Left lobe of liver (tissue), 2 donors: ENCODE results near the gene MRPS18C. TPM values are rescaled to one million over a fixed set of nuclear protein-coding genes. Genes with fewer than 3 reads are reported as not detected.

Experiments used
- ATAC-seq: fragments of 200-7000 bp; cut with Tn5 transposase; one replicate; pipeline ENCODE4 v1.9.1; 2020; ENCODE audit warnings: mild to moderate bottlenecking, moderate library complexity
- DNase-seq: peaks from one replicate; pipeline ENCODE4 v3.0.0-alpha.2; 2020; ENCODE audit warnings: low spot score
- total RNA-seq: library from RNA; stranded (reverse); gene quantifications from one replicate; pipeline ENCODE4 v1.2.1, GENCODE V29; 2021
- donor health status: DM: no; HTN: no; CAD: no; lungs with moderate emphysema.
- donor health status: DM: no; HTN: yes; CAD: no.

MRPS18C gene
- total RNA-seq, result 26.8 TPM

DNA sequence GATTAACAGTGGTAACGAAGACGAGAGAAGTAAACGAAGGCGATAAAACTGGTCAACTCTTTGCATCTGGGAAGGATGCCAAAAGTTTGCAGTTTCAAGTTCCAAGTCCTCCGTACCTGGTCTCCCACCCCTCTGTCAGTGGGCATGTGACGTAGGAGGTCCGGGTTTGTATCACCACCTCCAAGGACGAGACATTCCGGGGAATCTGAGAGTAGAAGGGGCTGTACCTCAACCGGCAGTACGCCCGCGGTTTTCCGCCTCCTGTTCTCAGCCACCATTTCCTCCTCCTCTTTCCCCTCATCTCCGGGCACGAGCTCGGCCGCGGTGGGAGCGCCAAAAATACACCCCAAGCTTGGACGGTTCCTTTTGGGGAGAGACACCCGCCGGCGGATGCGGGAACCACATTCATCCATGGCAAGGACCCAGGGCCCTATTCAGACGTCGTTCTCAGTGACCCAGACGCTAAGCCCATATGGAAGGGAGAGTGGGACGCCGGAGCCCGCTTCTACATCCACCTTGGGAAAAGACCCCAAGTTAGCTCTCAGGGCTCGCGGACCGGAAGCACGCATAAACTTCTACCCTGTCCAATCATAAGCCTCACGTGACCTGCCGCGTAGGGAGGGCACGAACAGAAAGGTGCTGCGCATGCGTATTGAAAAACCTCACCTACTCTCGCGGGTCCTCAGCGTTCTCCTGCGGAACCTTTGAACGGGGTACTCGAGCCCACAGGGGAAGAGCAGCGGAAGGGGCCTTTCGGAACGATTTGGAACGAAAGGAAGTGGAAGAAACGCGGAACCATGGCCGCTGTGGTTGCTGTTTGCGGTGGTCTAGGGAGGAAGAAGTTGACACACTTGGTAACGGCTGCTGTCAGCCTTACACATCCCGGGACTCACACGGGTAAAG lies at the start of gene MRPS18C, which contains the start of gene HELQ:
MRPS18C (plus strand) TSS at position 778 of the 903 bp plus-strand sequence; CDS start at position 798, 20 bp downstream.
HELQ (minus strand) TSS at position 543 of the 903 bp plus-strand sequence; CDS start at position 413, 130 bp downstream.
- ATAC-seq (peak; percentile 97), DNase-seq (peak; percentile 97)

DNA sequence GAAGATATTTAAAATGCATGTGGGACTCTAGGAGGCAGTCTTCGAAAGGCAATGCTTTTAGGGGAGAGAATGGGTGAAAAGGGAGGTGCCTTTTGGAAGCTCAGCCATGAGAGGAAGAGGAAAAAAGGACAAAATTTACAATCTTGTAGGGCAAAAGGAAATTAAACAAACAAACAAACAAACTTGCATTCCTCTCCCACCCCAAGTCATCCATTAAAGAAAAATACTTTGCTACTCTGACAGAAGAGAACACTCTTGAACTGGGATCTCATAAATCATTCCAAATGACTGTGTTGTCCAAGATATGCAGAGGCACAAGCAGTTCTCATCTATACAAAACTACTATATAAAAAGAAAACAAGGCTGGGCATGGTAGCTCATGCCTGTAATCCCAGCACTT lies 47.0 kb upstream of the MRPS18C start:
- DNase-seq, result no peak
- ATAC-seq, result no peak

GRCh38 chr4:83413676-83414075 lies 42.2 kb upstream of the MRPS18C start:
- ATAC-seq, result no peak
- no peak for DNase-seq

DNA sequence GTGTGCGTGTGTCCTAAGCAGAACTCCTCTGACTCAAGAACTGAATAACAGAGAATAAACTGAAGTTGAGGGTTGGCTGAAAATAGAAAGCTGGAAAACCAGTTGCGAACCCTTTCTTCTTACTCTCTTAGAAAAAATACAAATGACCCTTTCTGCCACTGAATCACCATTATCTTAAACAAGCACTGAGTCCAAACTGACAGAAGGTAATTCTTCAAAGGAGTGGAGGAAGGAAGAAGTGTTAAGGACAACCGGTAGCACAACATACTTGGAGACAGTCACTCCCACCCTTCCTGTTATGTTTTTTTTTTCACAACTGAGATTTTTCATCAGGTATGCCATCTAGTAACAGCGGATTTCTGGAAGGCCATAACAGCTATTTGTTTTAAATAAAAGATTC lies 38.3 kb upstream of the MRPS18C start:
- DNase-seq, result no peak
- ATAC-seq, result no peak

GRCh38 chr4:83418211-83418610 lies 37.6 kb upstream of the MRPS18C start:
- no peak for ATAC-seq
- no peak for DNase-seq

DNA sequence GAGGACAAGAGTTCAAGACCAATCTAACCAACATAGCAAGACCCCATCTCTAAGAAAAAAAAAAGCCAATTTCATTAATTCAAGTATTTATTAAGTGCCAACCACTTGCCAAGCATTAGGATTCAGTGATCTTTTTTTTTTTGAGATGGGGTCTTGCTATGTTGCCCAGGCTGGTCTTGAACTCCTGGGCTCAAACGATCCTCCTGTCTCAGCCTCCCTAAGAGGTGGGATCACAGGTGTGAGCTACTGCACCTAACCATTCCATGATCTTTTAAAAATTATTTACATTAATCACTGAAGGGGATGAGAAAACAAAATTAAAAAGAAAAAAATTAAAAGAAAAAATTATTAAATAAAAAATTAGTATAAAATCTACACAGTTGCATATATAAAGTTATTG lies 24.7 kb upstream of the MRPS18C start:
- no peak for DNase-seq
- no peak for ATAC-seq

DNA sequence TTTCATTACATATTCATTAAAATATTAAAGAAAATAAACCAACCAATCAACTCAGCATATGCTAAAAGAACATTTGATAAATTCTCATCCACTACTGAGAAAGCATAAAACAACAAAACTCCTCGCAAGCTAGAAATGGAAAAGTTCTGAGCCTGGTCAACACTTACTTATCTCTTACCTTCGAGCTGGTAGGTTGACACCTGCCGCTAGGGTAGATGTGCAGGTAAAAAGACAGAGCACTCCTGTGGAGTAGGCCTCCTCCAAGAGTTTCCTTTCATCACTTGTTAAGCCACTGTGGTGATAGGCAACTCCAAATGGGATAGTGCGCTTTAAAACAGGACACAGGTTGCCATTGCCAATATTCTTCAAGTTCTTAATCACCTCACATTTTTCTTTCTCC lies 19.2 kb upstream of the MRPS18C start:
- no peak for ATAC-seq
- no peak for DNase-seq

DNA sequence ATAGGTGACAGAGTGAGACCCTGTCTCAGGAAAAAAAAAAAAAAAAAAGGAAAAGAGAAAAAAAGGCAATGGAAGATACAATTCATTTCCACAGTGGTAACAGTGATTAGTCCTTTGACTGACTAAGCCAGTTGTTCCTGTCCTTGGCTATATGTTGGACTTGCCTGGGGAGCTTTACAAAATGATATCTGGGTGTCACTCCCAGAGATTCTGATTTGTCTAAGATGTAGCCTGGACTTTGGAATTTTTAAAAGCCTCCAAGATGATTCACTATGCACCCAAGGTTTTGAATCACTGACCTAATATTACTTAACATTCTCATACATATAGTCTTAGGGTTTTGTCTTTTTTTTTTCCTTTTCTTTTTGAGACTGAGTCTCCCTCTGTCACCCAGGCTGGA lies 17.1 kb upstream of the MRPS18C start:
- ATAC-seq (no peak), DNase-seq (no peak)

- DNase-seq (no peak), ATAC-seq (no peak)
Observed at GRCh38 chr4:83440148-83440814, 15.6 kb upstream of the MRPS18C start.

- DNase-seq (no peak), ATAC-seq (no peak)
Observed at GRCh38 chr4:83440899-83441298, 15.0 kb upstream of the MRPS18C start.

- ATAC-seq, result peak; percentile 28
- no peak for DNase-seq
Observed at GRCh38 chr4:83449009-83449408, 6.8 kb upstream of the MRPS18C start.

DNA sequence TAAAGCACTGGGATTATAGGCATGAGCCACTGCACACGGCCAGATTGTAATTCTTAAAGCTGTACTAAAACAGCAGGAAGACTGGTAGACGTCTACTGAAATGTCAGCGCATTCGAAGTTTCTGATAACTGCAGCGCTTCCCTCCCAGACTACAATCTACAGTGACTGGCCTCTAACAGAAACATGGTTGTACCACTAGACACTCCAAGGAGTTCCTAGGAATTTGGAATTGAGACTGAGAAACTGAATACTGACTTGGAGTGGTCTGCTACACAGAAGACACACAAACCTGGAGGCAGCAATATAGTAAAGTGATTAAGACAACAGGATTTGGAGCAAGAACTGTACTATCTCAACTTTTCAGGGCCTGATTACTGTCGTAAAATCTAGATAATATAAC lies 1.2 kb upstream of the MRPS18C start:
- ATAC-seq, result no peak

DNA sequence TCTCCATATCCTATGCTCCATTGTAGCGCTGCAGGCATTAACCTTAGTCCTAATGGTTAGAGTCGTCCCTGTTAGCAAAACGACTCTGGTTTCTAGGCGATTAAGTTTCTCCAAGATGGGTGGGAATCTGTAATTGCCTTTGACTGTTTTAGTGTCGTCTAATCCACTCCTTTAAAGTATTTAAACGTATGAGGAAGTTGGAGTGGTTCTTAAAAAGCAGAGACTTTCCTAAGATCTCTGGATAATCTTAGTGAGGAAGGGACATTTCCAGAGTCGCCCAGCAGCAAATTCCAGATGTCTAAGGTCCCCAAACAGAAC lies 285 bp downstream of the MRPS18C start:
- ATAC-seq, result no peak
- DNase-seq, result no peak

More for the DNA sequence above, 1.2 kb upstream of the MRPS18C start:
- DNase-seq, result no peak

GRCh38 chr4:83473423-83473822 lies 17.6 kb downstream of the MRPS18C start:
- ATAC-seq, result no peak
- DNase-seq, result no peak

DNA sequence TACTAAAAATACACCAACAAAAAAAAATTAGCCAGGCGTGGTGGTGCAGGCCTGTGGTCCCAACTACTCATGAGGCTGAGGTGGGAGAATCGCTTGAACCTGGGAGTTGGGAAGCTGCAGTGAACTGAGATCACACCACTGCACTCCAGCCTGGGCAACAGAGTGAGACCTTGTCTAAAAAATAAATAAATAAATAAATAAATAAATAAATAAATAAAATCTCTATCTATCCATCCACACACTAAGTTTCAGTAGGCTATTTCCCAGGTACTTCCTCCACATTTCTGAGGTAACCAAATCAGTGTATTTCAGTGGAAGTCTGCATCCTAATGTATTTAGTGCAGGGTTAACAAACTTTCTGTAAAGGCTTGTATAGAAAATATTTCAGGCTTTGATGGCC lies 18.1 kb downstream of the MRPS18C start:
- DNase-seq, result no peak
- ATAC-seq, result no peak

- ATAC-seq, result peak; percentile 99
- peak; percentile 94 for DNase-seq
Observed at GRCh38 chr4:83484500-83485461, 28.9 kb downstream of the MRPS18C start, which contains the start of gene ABRAXAS1. Gene ABRAXAS1 (minus strand): TSS chr4:83485100. CDS start chr4:83485072, 28 bp downstream.

- ATAC-seq, result no peak
- DNase-seq, result no peak
Observed at GRCh38 chr4:83486457-83487129, 30.7 kb downstream of the MRPS18C start.

- no peak for DNase-seq
- ATAC-seq, result no peak
Observed at GRCh38 chr4:83489711-83490326, 34.0 kb downstream of the MRPS18C start.

- DNase-seq (no peak), ATAC-seq (peak; percentile 36)
Observed at GRCh38 chr4:83490876-83491450, 35.1 kb downstream of the MRPS18C start.
